Measurements from ENCODE around the gene FAM228B.

The FAM228B gene

DNA sequence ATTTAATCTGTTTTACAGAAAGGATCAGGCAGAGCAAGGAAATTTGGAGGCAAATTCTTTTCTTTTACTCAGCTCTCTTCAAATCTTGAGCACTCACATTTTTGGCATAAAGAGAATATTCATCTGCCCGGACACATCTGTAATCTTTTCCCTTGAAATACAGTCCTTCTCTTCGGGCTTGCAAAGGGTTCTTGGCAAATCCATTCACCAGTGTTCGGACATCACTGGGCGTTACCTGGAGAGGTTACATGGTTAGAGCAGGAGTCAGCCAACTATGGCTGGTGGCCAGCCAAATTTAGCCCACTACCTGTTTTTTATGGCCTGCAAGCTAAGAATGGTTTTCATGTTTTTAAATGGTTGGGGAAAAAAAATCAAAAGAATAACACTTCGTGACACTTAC lies 2.2 kb upstream of the FAM228B start:
- peaks cover 8% of the 10 kb centered on the region for H3K36me3 Mint-ChIP-seq (ENCODE audit: low read depth)
- H3K9me3 Mint-ChIP-seq: no peaks in the 10 kb centered on the region

GRCh38 chr2:24121469-24121868 lies 1.8 kb upstream of the FAM228B start:
- TF ChIP-seq CTCF (IDR thresholded peaks at IDR 0.05; ENCODE audit: unreplicated experiment in 3 of 3): no peak
- Mint-ChIP-seq H3K4me1 (peaks cover 42% of the 10 kb centered on the region), H3K27ac (peak overlapping the region; percentile 90 to 91 (median 90)), H3K4me3 (peak overlapping the region; percentile 64 to 93 (median 91)), H3K9me3 (no peaks in the 10 kb centered on the region), H3K27me3 (ENCODE audit: low read depth) (no peaks in the 10 kb centered on the region), H3K36me3 (ENCODE audit: low read depth) (peaks cover 8% of the 10 kb centered on the region)

More for the DNA sequence above, 2.2 kb upstream of the FAM228B start:
- Mint-ChIP-seq H3K4me3 (peak overlapping the region in 2 of 3 experiments; percentile 57 to 93), H3K4me1 (peaks cover 38% of the 10 kb centered on the region), H3K27me3 (ENCODE audit: low read depth) (no peaks in the 10 kb centered on the region), H3K27ac (peak overlapping the region; percentile 90 to 91 (median 90))
- no peak for TF ChIP-seq CTCF (IDR thresholded peaks at IDR 0.05; ENCODE audit: unreplicated experiment in 3 of 3)

DNA sequence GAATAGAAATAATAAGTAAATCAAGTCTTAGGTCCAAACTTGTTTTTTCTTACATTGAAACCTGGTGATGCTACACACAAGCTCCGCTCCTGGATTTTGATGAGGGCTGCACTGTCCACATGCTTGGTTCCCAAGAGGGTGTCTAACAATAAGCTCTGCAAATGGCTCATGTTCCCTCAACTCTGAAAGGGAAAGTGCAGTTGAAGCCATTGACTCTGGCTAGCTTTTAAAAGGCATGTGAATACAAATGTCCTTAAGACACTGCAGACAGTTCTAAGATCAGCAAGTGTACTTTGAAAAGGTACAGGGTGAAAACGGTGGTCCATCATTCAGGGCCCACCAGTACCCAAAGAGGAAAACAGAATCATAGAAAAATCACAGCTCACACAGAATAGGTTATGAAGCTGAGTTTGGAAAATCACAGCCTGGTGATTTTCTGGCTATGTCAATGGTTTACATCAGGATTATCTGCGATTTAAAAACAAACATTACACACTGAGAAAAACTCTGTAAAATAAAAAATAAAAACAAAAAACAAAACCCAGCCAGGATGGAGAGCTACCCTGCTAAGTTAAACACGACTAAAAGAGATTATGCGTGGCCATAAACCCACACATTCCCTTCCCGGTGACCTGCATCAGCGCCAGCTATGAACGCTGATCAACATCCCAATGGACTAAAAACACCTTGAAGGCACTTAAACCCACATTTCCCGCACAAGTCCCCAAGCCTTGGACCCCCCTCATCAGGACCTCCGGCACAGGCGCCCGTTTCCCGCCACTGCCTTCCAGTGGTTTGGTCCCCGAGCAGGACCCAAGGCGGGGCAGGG lies 689 bp upstream of the FAM228B start:
- Mint-ChIP-seq H3K9me3 (no peaks in the 10 kb centered on the region), H3K4me3 (peak overlapping the region; percentile 91 to 94 (median 93)), H3K27me3 (ENCODE audit: low read depth) (no peaks in the 10 kb centered on the region), H3K4me1 (peaks cover 42% of the 10 kb centered on the region), H3K36me3 (ENCODE audit: low read depth) (peaks cover 11% of the 10 kb centered on the region), H3K27ac (peak overlapping the region; percentile 91 to 96 (median 93))
- TF ChIP-seq CTCF (IDR thresholded peaks at IDR 0.05; ENCODE audit: unreplicated experiment in 3 of 3): no peak

GRCh38 chr2:24123922-24124580 lies 782 bp downstream of the FAM228B start:
- H3K9me3 Mint-ChIP-seq: no peaks in the 10 kb centered on the region
- H3K27me3 Mint-ChIP-seq (ENCODE audit: low read depth): no peaks in the 10 kb centered on the region
- H3K4me1 Mint-ChIP-seq: peaks cover 42% of the 10 kb centered on the region
- peak overlapping the region; percentile 86 to 91 (median 87) for H3K4me3 Mint-ChIP-seq
- peaks cover 17% of the 10 kb centered on the region for H3K36me3 Mint-ChIP-seq (ENCODE audit: low read depth)
- no peak for TF ChIP-seq CTCF (IDR thresholded peaks at IDR 0.05; ENCODE audit: unreplicated experiment in 3 of 3)
- H3K27ac Mint-ChIP-seq: peak overlapping the region; percentile 96 to 97 (median 97)

GRCh38 chr2:24125956-24126355 lies 2.7 kb downstream of the FAM228B start:
- Mint-ChIP-seq H3K4me3 (peak overlapping the region; percentile 46 to 72 (median 59)), H3K4me1 (peaks cover 39% of the 10 kb centered on the region)

More at GRCh38 chr2:24125956-24126355, 2.7 kb downstream of the FAM228B start:
- TF ChIP-seq CTCF (IDR thresholded peaks at IDR 0.05; ENCODE audit: unreplicated experiment in 3 of 3): no peak
- Mint-ChIP-seq H3K27me3 (ENCODE audit: low read depth) (no peaks in the 10 kb centered on the region), H3K36me3 (ENCODE audit: low read depth) (peaks cover 20% of the 10 kb centered on the region), H3K9me3 (peaks cover 2% of the 10 kb centered on the region), H3K27ac (peak overlapping the region; percentile 60 to 95 (median 88))

Data from nephron (organoid).